Type B pancreatic cell (in vitro differentiated cells): Measurements from ENCODE around the gene H19. TPM values are rescaled to one million over a fixed set of nuclear protein-coding genes. Genes with fewer than 3 reads are reported as not detected.

Experiments
- DNase-seq: peaks from one replicate; pipeline ENCODE4 v3.0.0; 2021; ENCODE audit warnings: mixed read lengths; ENCODE audit not compliant: unreplicated experiment; ENCODE audit errors: extremely low spot score
- H3K27ac Mint-ChIP-seq: 2 replicates; pipeline ENCODE4 v1.8.0; 2021; ENCODE audit warnings: mild to moderate bottlenecking, mixed read lengths
- H3K27me3 Mint-ChIP-seq: 2 replicates; pipeline ENCODE4 v1.8.0; 2021; ENCODE audit warnings: mixed read lengths
- H3K36me3 Mint-ChIP-seq: 2 replicates; pipeline ENCODE4 v1.8.0; 2021; ENCODE audit warnings: mixed read lengths
- H3K4me1 Mint-ChIP-seq: one replicate; pipeline ENCODE4 v1.8.0; 2021; ENCODE audit warnings: mixed read lengths; ENCODE audit not compliant: unreplicated experiment
- H3K4me3 Mint-ChIP-seq: 2 replicates; pipeline ENCODE4 v1.8.0; 2021; ENCODE audit warnings: mild to moderate bottlenecking, mixed read lengths
- H3K9me3 Mint-ChIP-seq: 2 replicates; pipeline ENCODE4 v1.8.0; 2021; ENCODE audit warnings: mixed read lengths
- CTCF ChIP-seq: fragments of 200-600 bp; sonication (generic); conservative IDR thresholded peaks from 2 replicates; pipeline ENCODE4 v1.5.0; 2021; ENCODE audit warnings: antibody characterized with exemption, mild to moderate bottlenecking
- total RNA-seq: library from RNA; stranded (reverse); gene quantifications from 2 replicates; pipeline ENCODE4 v1.2.1, GENCODE V29; 2021; ENCODE audit warnings: low replicate concordance

The H19 gene
- total RNA-seq, 1 donor from 2014 or later = 12,320 TPM

DNA sequence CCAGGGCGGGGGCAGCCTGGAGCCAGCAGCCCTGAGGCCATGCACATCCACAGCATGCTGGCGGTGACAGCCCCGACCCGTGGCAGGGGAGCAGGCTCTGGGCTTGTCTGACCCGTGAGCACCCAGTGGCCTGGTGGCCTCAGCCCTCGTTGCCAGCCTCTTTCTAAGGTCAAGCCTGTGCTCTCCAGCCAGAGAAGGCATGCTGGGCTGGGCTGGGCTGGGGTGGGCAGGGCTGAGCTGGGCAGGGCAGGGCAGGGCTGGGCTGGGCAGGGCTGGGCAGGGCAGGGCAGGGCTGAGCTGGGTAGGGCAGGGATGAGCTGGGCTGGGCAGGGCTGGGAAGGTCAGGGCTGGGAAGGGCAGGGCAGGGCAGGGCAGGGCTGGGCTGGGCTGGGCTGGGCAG lies 10.6 kb downstream of the H19 start:
- Mint-ChIP-seq H3K27me3 (no peaks in the 10 kb centered on the region), H3K36me3 (no peaks in the 10 kb centered on the region), H3K27ac (no peak overlapping the region), H3K4me1 (no peaks in the 10 kb centered on the region), H3K9me3 (no peaks in the 10 kb centered on the region), H3K4me3 (no peak overlapping the region)
- TF ChIP-seq CTCF = no peak
- no peak for DNase-seq

GRCh38 chr11:1983601-1983961 lies 14.1 kb downstream of the H19 start:
- no peak overlapping the region for H3K4me3 Mint-ChIP-seq
- H3K36me3 Mint-ChIP-seq = no peaks in the 10 kb centered on the region
- no peak for DNase-seq
- H3K27ac Mint-ChIP-seq = no peak overlapping the region
- H3K9me3 Mint-ChIP-seq = no peaks in the 10 kb centered on the region
- H3K4me1 Mint-ChIP-seq = no peaks in the 10 kb centered on the region
- H3K27me3 Mint-ChIP-seq = no peaks in the 10 kb centered on the region
- TF ChIP-seq CTCF = no peak

- H3K4me1 Mint-ChIP-seq = no peaks in the 10 kb centered on the region
Observed at GRCh38 chr11:1982873-1983600, 14.6 kb downstream of the H19 start.

GRCh38 chr11:1979607-1980006 lies 18.0 kb downstream of the H19 start:
- Mint-ChIP-seq H3K9me3 (no peaks in the 10 kb centered on the region), H3K36me3 (no peaks in the 10 kb centered on the region), H3K4me3 (no peak overlapping the region), H3K4me1 (no peaks in the 10 kb centered on the region), H3K27ac (no peak overlapping the region), H3K27me3 (no peaks in the 10 kb centered on the region)
- DNase-seq = no peak
- no peak for TF ChIP-seq CTCF

More at GRCh38 chr11:1982873-1983600, 14.6 kb downstream of the H19 start:
- no peak overlapping the region for H3K27ac Mint-ChIP-seq
- no peak overlapping the region for H3K4me3 Mint-ChIP-seq
- no peak for DNase-seq
- H3K36me3 Mint-ChIP-seq = no peaks in the 10 kb centered on the region
- no peaks in the 10 kb centered on the region for H3K27me3 Mint-ChIP-seq
- H3K9me3 Mint-ChIP-seq = no peaks in the 10 kb centered on the region
- TF ChIP-seq CTCF = no peak

GRCh38 chr11:1978720-1979473 lies 18.7 kb downstream of the H19 start:
- Mint-ChIP-seq H3K27ac (no peak overlapping the region), H3K4me3 (no peak overlapping the region), H3K4me1 (no peaks in the 10 kb centered on the region), H3K36me3 (no peaks in the 10 kb centered on the region), H3K9me3 (no peaks in the 10 kb centered on the region), H3K27me3 (no peaks in the 10 kb centered on the region)
- no peak for DNase-seq
- TF ChIP-seq CTCF = no peak
